ENCODE measurements around the gene MAGEC3.

- TF ChIP-seq POLR2A (IDR thresholded peaks at IDR 0.05) (no peak), CTCF (IDR thresholded peaks at IDR 0.05) (no peak)
These were observed 103.1 kb downstream of the MAGEC3 start for GRCh38 chrX:141941234-141941633.

All from lower leg skin (tissue), 3 donors.